ENCODE measurements around the gene HAND1. TPM values are rescaled to one million over a fixed set of nuclear protein-coding genes. Genes with fewer than 3 reads are reported as not detected.

HAND1 gene
- total and polyA plus RNA-seq, 9 of the 15 experiments (the other 6 are each of a cell fraction or from before 2014, with no cell fraction given) = not detected

GRCh38 chr5:154467655-154468354 lies 10.2 kb downstream of the HAND1 start:
- POLR2A ChIA-PET = interaction anchor here (0.5 to 1.0 kb wide), 3 partner anchors 9 to 223 kb away, joined by 3 read pairs; no protein-coding TSS in a partner anchor
- Histone ChIP-seq H4K20me1 (replicated peaks; ENCODE audit: control insufficient read depth, insufficient read depth, low read length) (0 out of 2 replicates have a peak, but pooled peaks cover 2% of the 10 kb centered on the region), H2AFZ (ENCODE audit: low read depth, low read length) (no peak overlapping the region), H3K79me2 (ENCODE audit: control insufficient read depth, insufficient read depth, low read length) (no peaks in the 10 kb centered on the region), H3K9me3 (replicated peaks; ENCODE audit: control insufficient read depth, insufficient read depth, low read depth, low read length) (no peaks in the 10 kb centered on the region), H3K36me3 (ENCODE audit: control insufficient read depth, insufficient read depth, low read length) (no peaks in the 10 kb centered on the region), H3K4me1 (replicated peaks in 1 of 2; ENCODE audit: control insufficient read depth in 2 of 2, insufficient read depth in 2 of 2, low read length in 2 of 2) (no peaks in the 10 kb centered on the region), H3K9me1 (ENCODE audit: control insufficient read depth, insufficient read depth, low read length) (no peaks in the 10 kb centered on the region), H3K27ac (ENCODE audit: extremely low read depth, low read depth, low read length) (no peak overlapping the region), H3K9ac (ENCODE audit: insufficient read depth in 1 of 2, low read depth in 2 of 2, low read length in 2 of 2) (peak overlapping the region in 1 of 2 experiments; percentile 27; a peak in 2 of 4 replicates), H3K27me3 (ENCODE audit: control insufficient read depth in 2 of 2, insufficient read depth in 2 of 2, low read length in 2 of 2) (peaks cover 17% of the 10 kb centered on the region in 2 experiments), H3K4me2 (ENCODE audit: insufficient read depth, low read length) (no peak overlapping the region), H3K4me3 (no peak overlapping the region)
- in situ Hi-C loops (cut with MboI) (loop anchor here (5.0 kb wide), 1 partner anchor 139 kb away; no protein-coding TSS in a partner anchor), intact Hi-C loops (cut with micrococcal nuclease) (loop anchor here (1.0 to 5.0 kb wide), 4 partner anchors 108 to 496 kb away; no protein-coding TSS in a partner anchor)
- CTCF ChIA-PET (ENCODE audit: low intra/inter-chr PET ratio) = interaction anchor here (0.5 to 1.8 kb wide), 7 partner anchors 9 to 396 kb away, joined by 3 to 21 read pairs (median 3); no protein-coding TSS in a partner anchor
- WGBS (ENCODE audit: insufficient coverage, low coverage, missing lambda C conversion rate) = 18% methylated on average over 18 of the region's 18 CpGs
- BruUV-seq (replicated peaks) = no TSS peak
- DNase-seq (ENCODE audit: extremely low read depth in 1 of 4, low spot score in 3 of 4) = peak; percentile 80 to 88 (median 87)
- peak; percentile 99 for ATAC-seq
- peak; percentile 93 for FAIRE-seq
- TF ChIP-seq HMGN3 (IDR thresholded peaks at IDR 0.05; ENCODE audit: borderline replicate concordance, extremely low read depth, insufficient read length, low read depth, low read length) (no peak), ZNF696 (CRISPR knock-in tag; conservative IDR thresholded peaks at IDR 0.05) (no peak), DIDO1 (tag; IDR thresholded peaks at IDR 0.05; ENCODE audit: low read depth) (no peak), NFATC3 (IDR thresholded peaks at IDR 0.05) (no peak), MYBL2 (IDR thresholded peaks at IDR 0.05; ENCODE audit: low read depth) (no peak), MYBL2 (CRISPR knock-in tag; IDR thresholded peaks at IDR 0.05; ENCODE audit: borderline replicate concordance) (no peak), PURB (CRISPR knock-in tag; IDR thresholded peaks at IDR 0.05; ENCODE audit: low read depth) (no peak), GTF2A2 (tag; IDR thresholded peaks at IDR 0.05) (no peak), GTF2E2 (tag; IDR thresholded peaks at IDR 0.05) (no peak), MXI1 (IDR thresholded peaks at IDR 0.05; ENCODE audit: low read depth, low read length) (no peak), KAT7 (CRISPR knock-in tag; IDR thresholded peaks at IDR 0.05; ENCODE audit: borderline replicate concordance) (no peak), NR2C2 (CRISPR knock-in tag; IDR thresholded peaks at IDR 0.05) (no peak), NR2C2 (tag; IDR thresholded peaks at IDR 0.05) (no peak), ESRRB (CRISPR knock-in tag; IDR thresholded peaks at IDR 0.05; ENCODE audit: borderline replicate concordance) (no peak), FIP1L1 (IDR thresholded peaks at IDR 0.05; ENCODE audit: low read depth, low read length, poor library complexity, severe bottlenecking) (no peak), TCF7 (IDR thresholded peaks at IDR 0.05; ENCODE audit: borderline replicate concordance) (no peak), ZFPM2 (CRISPR knock-in tag; IDR thresholded peaks at IDR 0.05) (no peak), ZNF583 (CRISPR knock-in tag; IDR thresholded peaks at IDR 0.05) (0 out of 2 replicates have a peak, but pooled peaks have one; percentile 36), TGIF2 (CRISPR knock-in tag; IDR thresholded peaks at IDR 0.05) (no peak), RB1 (IDR thresholded peaks at IDR 0.05; ENCODE audit: low read depth) (peak; percentile 48; the same call in 1 of the 2 replicates)
- TF ChIP-seq, protein P1, sequence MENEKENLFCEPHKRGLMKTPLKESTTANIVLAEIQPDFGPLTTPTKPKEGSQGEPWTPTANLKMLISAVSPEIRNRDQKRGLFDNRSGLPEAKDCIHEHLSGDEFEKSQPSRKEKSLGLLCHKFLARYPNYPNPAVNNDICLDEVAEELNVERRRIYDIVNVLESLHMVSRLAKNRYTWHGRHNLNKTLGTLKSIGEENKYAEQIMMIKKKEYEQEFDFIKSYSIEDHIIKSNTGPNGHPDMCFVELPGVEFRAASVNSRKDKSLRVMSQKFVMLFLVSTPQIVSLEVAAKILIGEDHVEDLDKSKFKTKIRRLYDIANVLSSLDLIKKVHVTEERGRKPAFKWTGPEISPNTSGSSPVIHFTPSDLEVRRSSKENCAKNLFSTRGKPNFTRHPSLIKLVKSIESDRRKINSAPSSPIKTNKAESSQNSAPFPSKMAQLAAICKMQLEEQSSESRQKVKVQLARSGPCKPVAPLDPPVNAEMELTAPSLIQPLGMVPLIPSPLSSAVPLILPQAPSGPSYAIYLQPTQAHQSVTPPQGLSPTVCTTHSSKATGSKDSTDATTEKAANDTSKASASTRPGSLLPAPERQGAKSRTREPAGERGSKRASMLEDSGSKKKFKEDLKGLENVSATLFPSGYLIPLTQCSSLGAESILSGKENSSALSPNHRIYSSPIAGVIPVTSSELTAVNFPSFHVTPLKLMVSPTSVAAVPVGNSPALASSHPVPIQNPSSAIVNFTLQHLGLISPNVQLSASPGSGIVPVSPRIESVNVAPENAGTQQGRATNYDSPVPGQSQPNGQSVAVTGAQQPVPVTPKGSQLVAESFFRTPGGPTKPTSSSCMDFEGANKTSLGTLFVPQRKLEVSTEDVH (IDR thresholded peaks at IDR 0.05; ENCODE audit: low read depth, partially characterized antibody) = no peak
